K562 (cell line): ENCODE data around the gene PRLH. TPM values are rescaled to one million over a fixed set of nuclear protein-coding genes. Genes with fewer than 3 reads are reported as not detected.

Experiments used
- BHLHE40 ChIP-seq: IDR thresholded peaks from 2 replicates; pipeline ENCODE4 v1.6.1; 2011; ENCODE audit warnings: low read length, improper control_type of control experiment
- CXXC5 ChIP-seq: fragments of 250-450 bp; sonication (Bioruptor Pico); IDR thresholded peaks from 2 replicates; pipeline ENCODE4 v1.8.0; 2022; ENCODE audit warnings: inconsistent platforms, mild to moderate bottlenecking, moderate library complexity
- FOXP4 ChIP-seq: sonication (generic); formaldehyde crosslinking; IDR thresholded peaks from 2 replicates; pipeline ENCODE4 v1.8.0; 2022; ENCODE audit warnings: mild to moderate bottlenecking, missing genetic modification reagents, borderline replicate concordance
- GATAD2B ChIP-seq: fragments of 450-650 bp; IDR thresholded peaks from 2 replicates; pipeline ENCODE4 v1.6.1; 2017; ENCODE audit warnings: mild to moderate bottlenecking, borderline replicate concordance
- IFI16 ChIP-seq: fragments of 250-450 bp; sonication (Bioruptor Pico); IDR thresholded peaks from 2 replicates; pipeline ENCODE4 v2.1.2; 2022; ENCODE audit warnings: mild to moderate bottlenecking, inconsistent platforms
- SAP30 ChIP-seq: fragments of 200-600 bp; sonication (generic); IDR thresholded peaks from 2 replicates; pipeline ENCODE4 v1.6.1; 2012; ENCODE audit warnings: borderline replicate concordance, low read depth, mild to moderate bottlenecking, moderate library complexity, low read length, control low read depth, inconsistent platforms; ENCODE audit not compliant: insufficient read depth, poor library complexity, severe bottlenecking
- SIX5 ChIP-seq, 2 experiments: IDR thresholded peaks; 2 replicates each; pipeline ENCODE4 v1.6.1; 2011; ENCODE audit warnings: low read length in 2 of 2, borderline replicate concordance in 1 of 2, low read depth in 1 of 2, mild to moderate bottlenecking in 1 of 2, moderate library complexity in 1 of 2; ENCODE audit not compliant: insufficient read depth in 1 of 2
- TCF7 ChIP-seq: sonication (generic); IDR thresholded peaks from 2 replicates; pipeline ENCODE4 v1.6.1; 2016; ENCODE audit warnings: antibody characterized with exemption, borderline replicate concordance
- THRA ChIP-seq: fragments of 450-650 bp; IDR thresholded peaks from 2 replicates; pipeline ENCODE4 v1.6.1; 2017; ENCODE audit warnings: mild to moderate bottlenecking, moderate library complexity
- ZNF696 ChIP-seq: fragments of 250-450 bp; sonication (Bioruptor Pico); conservative IDR thresholded peaks from 2 replicates; pipeline ENCODE4 v1.4.0; 2020; ENCODE audit warnings: mild to moderate bottlenecking, moderate library complexity
- polyA plus RNA-seq, 8 experiments: library from polyadenylated mRNA; depleted of rRNA in 4 of 8; stranded (reverse) in 5 of 8; unstranded in 3 of 8; fragments of >200 nt; fragmentation: Nextera tagmentation in 2 of 8; fragmentation: Illumina TruSeq in 1 of 8; extraction: Ambion mirVana in 2 of 8; extraction: Trizol in 1 of 8; gene quantifications; 2 replicates each; pipeline versions ENCODE4 v1.2.1 to v1.2.3, GENCODE V29; 2011 to 2014; ENCODE audit warnings: inconsistent platforms in 1 of 8, missing spikeins in 1 of 8
- total RNA-seq, 7 experiments: library from RNA; depleted of rRNA in 6 of 7; stranded (reverse); fragments of >200 nt in 6 of 7; fragmentation: Illumina TruSeq in 2 of 7; extraction: Trizol in 2 of 7; gene quantifications; 2 replicates each; pipeline versions ENCODE4 v1.2.1 to v1.2.3, GENCODE V29; 2011 to 2021; ENCODE audit warnings: low replicate concordance in 1 of 7

Gene PRLH
- total and polyA plus RNA-seq, 9 of the 15 experiments (the other 6 are each of a cell fraction or from before 2014, with no cell fraction given) = not detected

GRCh38 chr2:237549643-237550415 lies 16.5 kb upstream of the PRLH start (continued):
- TF ChIP-seq SAP30 (no peak), GATAD2B (no peak), CXXC5 (CRISPR knock-in tag) (no peak), TCF7 (no peak), ZNF696 (no peak), THRA (no peak), BHLHE40 (no peak), SIX5 (IDR thresholded peaks at IDR 0.05; ENCODE audit: borderline replicate concordance in 1 of 2, insufficient read depth in 1 of 2, low read depth in 1 of 2, low read length in 2 of 2) (no peak), IFI16 (CRISPR knock-in tag) (no peak), FOXP4 (CRISPR knock-in tag) (no peak)
